Thoracic aorta (tissue), 2 donors: Measurements from ENCODE around the gene SPATA20. TPM values are rescaled to one million over a fixed set of nuclear protein-coding genes. Genes with fewer than 3 reads are reported as not detected.

Experiments used
- ATAC-seq: fragments of 150-250 bp; one replicate; pipeline ENCODE4 v1.8.0; 2017; ENCODE audit warnings: low read depth; ENCODE audit not compliant: insufficient number of reproducible peaks, low FRiP score
- DNase-seq: peaks from one replicate; pipeline ENCODE4 v3.0.0-alpha.2; 2020; ENCODE audit warnings: low spot score
- H3K27ac ChIP-seq, 2 donors: fragments of 200-600 bp; sonication (generic); 1 replicate in 1 of 2; 2 replicates in 1 of 2; pipeline ENCODE4 v1.5.1; 2016; ENCODE audit warnings: mild to moderate bottlenecking in 2 of 2, moderate library complexity in 2 of 2
- H3K27me3 ChIP-seq: fragments of 200-600 bp; sonication (generic); replicated peaks from 2 replicates; pipeline ENCODE4 v1.6.0; 2016; ENCODE audit warnings: mild to moderate bottlenecking; ENCODE audit not compliant: insufficient read depth
- H3K36me3 ChIP-seq: fragments of 200-600 bp; sonication (generic); one replicate; pipeline ENCODE4 v1.5.1; 2016
- H3K4me1 ChIP-seq, 2 donors: fragments of 200-600 bp; sonication (generic); 1 replicate in 1 of 2; 2 replicates in 1 of 2; pipeline versions ENCODE4 v1.5.1 to v1.6.0; 2016; ENCODE audit warnings: low read depth in 2 of 2, mild to moderate bottlenecking in 1 of 2; ENCODE audit not compliant: control insufficient read depth in 1 of 2
- H3K4me3 ChIP-seq: fragments of 200-600 bp; sonication (generic); 2 replicates; pipeline ENCODE4 v1.5.1; 2016; ENCODE audit warnings: mild to moderate bottlenecking
- H3K9me3 ChIP-seq: fragments of 200-600 bp; sonication (generic); 2 replicates; pipeline ENCODE4 v1.5.1; 2016
- CTCF ChIP-seq: fragments of 200-600 bp; sonication (generic); IDR thresholded peaks from one replicate; pipeline ENCODE4 v1.5.1; 2019; ENCODE audit warnings: antibody characterized with exemption
- total RNA-seq, 2 donors: library from RNA; depleted of rRNA; stranded (reverse); fragments of >200 nt; gene quantifications; one replicate each; pipeline versions ENCODE4 v1.1.0 to v1.2.3, GENCODE V29; 2016

Gene SPATA20
- total RNA-seq, 2 donors from 2014 or later, result 82.8 to 118 TPM

- Histone ChIP-seq H3K4me3 (no peak overlapping the region), H3K27ac (no peak overlapping the region), H3K4me1 (no peaks in the 10 kb centered on the region), H3K27me3 (no peaks in the 10 kb centered on the region), H3K9me3 (no peaks in the 10 kb centered on the region), H3K36me3 (no peaks in the 10 kb centered on the region)
- TF ChIP-seq CTCF, result no peak
- no peak for DNase-seq
- ATAC-seq, result no peak
Observed at GRCh38 chr17:50514936-50515702, 31.9 kb upstream of the SPATA20 start.

GRCh38 chr17:50517011-50517410, 30.0 kb upstream of the SPATA20 start:
- Histone ChIP-seq H3K36me3 (no peaks in the 10 kb centered on the region), H3K27me3 (no peaks in the 10 kb centered on the region), H3K4me1 (no peaks in the 10 kb centered on the region), H3K4me3 (no peak overlapping the region), H3K9me3 (no peaks in the 10 kb centered on the region), H3K27ac (no peak overlapping the region)
- TF ChIP-seq CTCF, result no peak
- ATAC-seq, result no peak
- no peak for DNase-seq

GRCh38 chr17:50517504-50518383, 29.2 kb upstream of the SPATA20 start:
- DNase-seq (no peak), ATAC-seq (no peak)
- no peaks in the 10 kb centered on the region for H3K4me1 ChIP-seq
- no peaks in the 10 kb centered on the region for H3K9me3 ChIP-seq
- no peaks in the 10 kb centered on the region for H3K27me3 ChIP-seq
- no peak for TF ChIP-seq CTCF
- no peaks in the 10 kb centered on the region for H3K36me3 ChIP-seq
- H3K27ac ChIP-seq, result no peak overlapping the region
- no peak overlapping the region for H3K4me3 ChIP-seq

GRCh38 chr17:50518384-50519023, 28.5 kb upstream of the SPATA20 start:
- Histone ChIP-seq H3K27ac (no peak overlapping the region), H3K9me3 (no peaks in the 10 kb centered on the region), H3K4me3 (no peak overlapping the region), H3K4me1 (no peaks in the 10 kb centered on the region), H3K36me3 (no peaks in the 10 kb centered on the region), H3K27me3 (no peaks in the 10 kb centered on the region)
- no peak for TF ChIP-seq CTCF
- DNase-seq (no peak), ATAC-seq (no peak)
